HCT116 (cell line): Measurements from ENCODE around the gene CACNA2D3.

Experiments
- CTCF ChIP-seq, 3 experiments: fragments of 200-600 bp in 1 of 3; sonication (generic) in 1 of 3; IDR thresholded peaks in 2 of 3; conservative IDR thresholded peaks in 1 of 3; 2 replicates each; pipeline ENCODE4 v1.5.1; 2012 to 2017; ENCODE audit warnings: low read depth in 2 of 3, low read length in 2 of 3, antibody characterized with exemption in 1 of 3, borderline replicate concordance in 1 of 3, control low read depth in 1 of 3, mild to moderate bottlenecking in 1 of 3, mixed read lengths in 1 of 3, mixed run types in 1 of 3, moderate library complexity in 1 of 3; ENCODE audit not compliant: insufficient read depth in 1 of 3
- EZH2 ChIP-seq: fragments of 200-600 bp; sonication (generic); IDR thresholded peaks from 2 replicates; pipeline ENCODE4 v1.6.1; 2017; ENCODE audit warnings: antibody characterized with exemption, mixed run types
- EZH2phosphoT487 ChIP-seq: fragments of 200-600 bp; IDR thresholded peaks from 2 replicates; pipeline ENCODE4 v1.6.1; 2018; ENCODE audit warnings: antibody characterized with exemption, borderline replicate concordance
- JUND ChIP-seq: IDR thresholded peaks from 2 replicates; pipeline ENCODE4 v1.6.1; 2012
- POLR2A ChIP-seq: IDR thresholded peaks from 2 replicates; pipeline ENCODE4 v1.7.0; 2011; ENCODE audit warnings: borderline replicate concordance; ENCODE audit not compliant: insufficient read depth, insufficient read length; ENCODE audit errors: extremely low read depth
- POLR2AphosphoS5 ChIP-seq: IDR thresholded peaks from 2 replicates; pipeline ENCODE4 v1.6.1; 2011; ENCODE audit warnings: mild to moderate bottlenecking, low read depth, low read length, moderate library complexity
- REST ChIP-seq: IDR thresholded peaks from 2 replicates; pipeline ENCODE4 v1.6.1; 2012; ENCODE audit warnings: low read depth
- SP1 ChIP-seq: IDR thresholded peaks from 2 replicates; pipeline ENCODE4 v1.6.1; 2012; ENCODE audit warnings: low read depth
- ZBTB33 ChIP-seq: IDR thresholded peaks from 2 replicates; pipeline ENCODE4 v1.6.1; 2011; ENCODE audit warnings: mild to moderate bottlenecking, low read length, moderate library complexity; ENCODE audit not compliant: insufficient replicate concordance; ENCODE audit errors: extremely low read depth
- ZFX ChIP-seq: fragments of 450-650 bp; IDR thresholded peaks from 2 replicates; pipeline ENCODE4 v1.6.1; 2017
- ZNF274 ChIP-seq: fragments of 200-500 bp; sonication (Bioruptor generic); IDR thresholded peaks from 2 replicates; pipeline ENCODE4 v1.6.1; 2014; ENCODE audit warnings: mild to moderate bottlenecking, low read depth, low read length, inconsistent platforms

GRCh38 chr3:54481606-54482365 lies 359.4 kb downstream of the CACNA2D3 start:
- TF ChIP-seq CTCF (IDR thresholded peaks at IDR 0.05 in 2 of 3, conservative IDR thresholded peaks at IDR 0.05 in 1 of 3; ENCODE audit: borderline replicate concordance in 1 of 3, insufficient read depth in 1 of 3, low read depth in 2 of 3, low read length in 2 of 3) (no peak), POLR2A (no peak), EZH2phosphoT487 (no peak), EZH2 (no peak), POLR2AphosphoS5 (no peak), ZFX (no peak), ZBTB33 (no peak), REST (no peak), ZNF274 (no peak), SP1 (no peak), JUND (no peak)
